Hematopoietic multipotent progenitor cell treated with erythropoietin and hydrocortisone succinate and interleukin-3 and kit ligand, for 15 days (in vitro differentiated cells): ENCODE data around the gene FAM20C.

ENCODE experiments used
- DNase-seq: peaks from one replicate; pipeline ENCODE4 v3.0.0-alpha.2; 2015; ENCODE audit warnings: low spot score

FAM20C gene

GRCh38 chr7:273327-273726 lies 81.0 kb downstream of the FAM20C start:
- DNase-seq = no peak

GRCh38 chr7:274266-274665 lies 81.9 kb downstream of the FAM20C start:
- DNase-seq = no peak

GRCh38 chr7:276230-276835 lies 84.0 kb downstream of the FAM20C start:
- DNase-seq = no peak

- DNase-seq = no peak
Observed at GRCh38 chr7:277228-277627, 84.9 kb downstream of the FAM20C start.

GRCh38 chr7:278081-278480 lies 85.7 kb downstream of the FAM20C start:
- DNase-seq = no peak

GRCh38 chr7:279821-280220 lies 87.5 kb downstream of the FAM20C start:
- DNase-seq = no peak

GRCh38 chr7:280461-280860 lies 88.1 kb downstream of the FAM20C start:
- no peak for DNase-seq

GRCh38 chr7:281637-282036 lies 89.3 kb downstream of the FAM20C start:
- DNase-seq = no peak

- no peak for DNase-seq
Observed at GRCh38 chr7:282621-283020, 90.2 kb downstream of the FAM20C start.

GRCh38 chr7:284762-285722 lies 92.7 kb downstream of the FAM20C start:
- no peak for DNase-seq

GRCh38 chr7:285731-286130 lies 93.4 kb downstream of the FAM20C start:
- DNase-seq = no peak

GRCh38 chr7:286266-286665 lies 93.9 kb downstream of the FAM20C start:
- DNase-seq = no peak

GRCh38 chr7:288671-289101 lies 96.3 kb downstream of the FAM20C start:
- no peak for DNase-seq

GRCh38 chr7:289209-289755 lies 96.9 kb downstream of the FAM20C start:
- no peak for DNase-seq

GRCh38 chr7:289756-290553 lies 97.6 kb downstream of the FAM20C start, which contains the start of gene FOXL3:
TSS of gene FOXL3 (plus strand) at chr7:290170. CDS start at chr7:290170, 0 bp downstream.
- no peak for DNase-seq

GRCh38 chr7:290554-291372 lies 98.4 kb downstream of the FAM20C start:
- DNase-seq = no peak

- DNase-seq = no peak
Observed at GRCh38 chr7:291373-292092, 99.2 kb downstream of the FAM20C start.

- DNase-seq = no peak
Observed at GRCh38 chr7:292226-292625, 99.9 kb downstream of the FAM20C start.

GRCh38 chr7:292826-293225 lies 100.5 kb downstream of the FAM20C start:
- DNase-seq = no peak

- DNase-seq = no peak
Observed at GRCh38 chr7:293681-294439, 101.5 kb downstream of the FAM20C start.
